ENCODE data around the gene XYLT1.
A peak's percentile ranks its signal among the peaks of the same experiment; 100 is the strongest.

Gene XYLT1, protein sequence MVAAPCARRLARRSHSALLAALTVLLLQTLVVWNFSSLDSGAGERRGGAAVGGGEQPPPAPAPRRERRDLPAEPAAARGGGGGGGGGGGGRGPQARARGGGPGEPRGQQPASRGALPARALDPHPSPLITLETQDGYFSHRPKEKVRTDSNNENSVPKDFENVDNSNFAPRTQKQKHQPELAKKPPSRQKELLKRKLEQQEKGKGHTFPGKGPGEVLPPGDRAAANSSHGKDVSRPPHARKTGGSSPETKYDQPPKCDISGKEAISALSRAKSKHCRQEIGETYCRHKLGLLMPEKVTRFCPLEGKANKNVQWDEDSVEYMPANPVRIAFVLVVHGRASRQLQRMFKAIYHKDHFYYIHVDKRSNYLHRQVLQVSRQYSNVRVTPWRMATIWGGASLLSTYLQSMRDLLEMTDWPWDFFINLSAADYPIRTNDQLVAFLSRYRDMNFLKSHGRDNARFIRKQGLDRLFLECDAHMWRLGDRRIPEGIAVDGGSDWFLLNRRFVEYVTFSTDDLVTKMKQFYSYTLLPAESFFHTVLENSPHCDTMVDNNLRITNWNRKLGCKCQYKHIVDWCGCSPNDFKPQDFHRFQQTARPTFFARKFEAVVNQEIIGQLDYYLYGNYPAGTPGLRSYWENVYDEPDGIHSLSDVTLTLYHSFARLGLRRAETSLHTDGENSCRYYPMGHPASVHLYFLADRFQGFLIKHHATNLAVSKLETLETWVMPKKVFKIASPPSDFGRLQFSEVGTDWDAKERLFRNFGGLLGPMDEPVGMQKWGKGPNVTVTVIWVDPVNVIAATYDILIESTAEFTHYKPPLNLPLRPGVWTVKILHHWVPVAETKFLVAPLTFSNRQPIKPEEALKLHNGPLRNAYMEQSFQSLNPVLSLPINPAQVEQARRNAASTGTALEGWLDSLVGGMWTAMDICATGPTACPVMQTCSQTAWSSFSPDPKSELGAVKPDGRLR

DNA sequence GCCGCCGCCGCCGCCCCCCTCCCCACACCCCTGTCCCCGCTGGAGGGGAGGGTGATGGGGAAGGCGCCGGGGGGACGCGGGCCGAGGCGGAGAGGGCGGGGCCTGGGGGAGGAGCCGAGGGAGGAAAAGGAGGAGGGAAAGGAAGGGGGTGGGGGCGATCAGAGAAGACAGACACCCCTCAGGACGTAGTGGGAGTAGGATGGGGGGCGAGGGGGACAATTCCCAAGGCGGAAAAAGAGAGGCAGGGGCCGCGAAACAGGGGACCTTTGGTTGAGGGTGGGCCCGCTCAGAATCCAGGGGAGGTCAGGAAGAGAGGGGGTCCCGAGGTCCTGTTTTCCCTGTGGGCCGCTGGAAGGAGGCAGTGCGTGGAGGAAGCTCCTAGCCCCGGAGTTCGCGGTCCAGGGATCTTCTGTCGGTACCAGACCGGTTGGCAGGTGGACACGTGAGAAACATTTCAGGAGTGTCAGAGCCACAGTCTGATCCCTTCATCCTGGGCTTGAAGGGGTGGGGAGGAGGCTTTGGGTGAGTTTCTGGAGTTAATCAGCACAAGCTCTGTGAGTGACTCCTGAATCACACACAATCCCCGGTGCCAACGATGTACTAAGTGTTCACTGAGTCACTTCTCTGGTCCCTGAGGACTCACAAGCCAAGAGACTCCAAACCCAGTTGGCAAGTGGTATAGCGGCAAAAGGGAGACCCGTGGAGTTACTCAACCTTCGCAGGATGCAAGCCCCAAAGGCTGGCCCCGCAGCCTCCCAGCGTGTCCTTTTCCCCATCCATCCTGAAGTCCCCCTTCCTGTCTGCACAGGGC is at the start of gene XYLT1:
XYLT1 (minus strand) TSS at position 53 of the 811 bp plus-strand sequence. CDS start 164 bp downstream, outside the sequence.
- no peak for TF ChIP-seq OSR1 (CRISPR knock-in tag; IDR thresholded peaks at IDR 0.05)
- TF ChIP-seq SNAI2 (CRISPR knock-in tag; IDR thresholded peaks at IDR 0.05) = no peak
- no peak for TF ChIP-seq CSDC2 (CRISPR knock-in tag; IDR thresholded peaks at IDR 0.05)
- no peak for TF ChIP-seq ESRRG (CRISPR knock-in tag; IDR thresholded peaks at IDR 0.05)
- peak; percentile 49 for ATAC-seq

DNA sequence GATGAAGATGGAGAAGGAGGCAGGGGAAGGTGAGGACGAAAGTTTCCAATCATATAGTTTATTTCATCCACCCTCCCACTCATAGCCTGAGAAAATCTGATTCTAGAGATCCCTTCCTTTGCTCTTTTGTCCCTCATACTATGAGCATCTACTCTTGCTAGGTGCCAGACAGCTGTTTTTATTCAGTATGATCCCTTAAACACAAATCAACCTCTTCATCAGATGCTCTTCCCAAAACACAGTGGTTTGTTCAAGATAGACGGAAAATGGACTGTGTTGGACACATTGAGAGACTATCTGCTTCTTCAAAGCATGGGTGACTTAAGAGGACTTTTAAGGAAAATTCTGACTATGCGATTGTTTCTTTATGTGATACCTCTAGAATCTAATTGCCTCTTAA is 49.4 kb upstream of the XYLT1 start:
- ATAC-seq = no peak
- TF ChIP-seq ZNF8 (CRISPR knock-in tag; IDR thresholded peaks at IDR 0.05) (no peak), ESRRG (CRISPR knock-in tag; IDR thresholded peaks at IDR 0.05) (no peak), ARNTL (CRISPR knock-in tag; IDR thresholded peaks at IDR 0.05; ENCODE audit: borderline replicate concordance, low read depth) (no peak), CSDC2 (CRISPR knock-in tag; IDR thresholded peaks at IDR 0.05) (no peak), SNAI2 (CRISPR knock-in tag; IDR thresholded peaks at IDR 0.05) (no peak)
- TF ChIP-seq, protein P1, sequence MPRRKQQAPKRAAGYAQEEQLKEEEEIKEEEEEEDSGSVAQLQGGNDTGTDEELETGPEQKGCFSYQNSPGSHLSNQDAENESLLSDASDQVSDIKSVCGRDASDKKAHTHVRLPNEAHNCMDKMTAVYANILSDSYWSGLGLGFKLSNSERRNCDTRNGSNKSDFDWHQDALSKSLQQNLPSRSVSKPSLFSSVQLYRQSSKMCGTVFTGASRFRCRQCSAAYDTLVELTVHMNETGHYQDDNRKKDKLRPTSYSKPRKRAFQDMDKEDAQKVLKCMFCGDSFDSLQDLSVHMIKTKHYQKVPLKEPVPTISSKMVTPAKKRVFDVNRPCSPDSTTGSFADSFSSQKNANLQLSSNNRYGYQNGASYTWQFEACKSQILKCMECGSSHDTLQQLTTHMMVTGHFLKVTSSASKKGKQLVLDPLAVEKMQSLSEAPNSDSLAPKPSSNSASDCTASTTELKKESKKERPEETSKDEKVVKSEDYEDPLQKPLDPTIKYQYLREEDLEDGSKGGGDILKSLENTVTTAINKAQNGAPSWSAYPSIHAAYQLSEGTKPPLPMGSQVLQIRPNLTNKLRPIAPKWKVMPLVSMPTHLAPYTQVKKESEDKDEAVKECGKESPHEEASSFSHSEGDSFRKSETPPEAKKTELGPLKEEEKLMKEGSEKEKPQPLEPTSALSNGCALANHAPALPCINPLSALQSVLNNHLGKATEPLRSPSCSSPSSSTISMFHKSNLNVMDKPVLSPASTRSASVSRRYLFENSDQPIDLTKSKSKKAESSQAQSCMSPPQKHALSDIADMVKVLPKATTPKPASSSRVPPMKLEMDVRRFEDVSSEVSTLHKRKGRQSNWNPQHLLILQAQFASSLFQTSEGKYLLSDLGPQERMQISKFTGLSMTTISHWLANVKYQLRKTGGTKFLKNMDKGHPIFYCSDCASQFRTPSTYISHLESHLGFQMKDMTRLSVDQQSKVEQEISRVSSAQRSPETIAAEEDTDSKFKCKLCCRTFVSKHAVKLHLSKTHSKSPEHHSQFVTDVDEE (CRISPR knock-in tag; IDR thresholded peaks at IDR 0.05) = no peak

DNA sequence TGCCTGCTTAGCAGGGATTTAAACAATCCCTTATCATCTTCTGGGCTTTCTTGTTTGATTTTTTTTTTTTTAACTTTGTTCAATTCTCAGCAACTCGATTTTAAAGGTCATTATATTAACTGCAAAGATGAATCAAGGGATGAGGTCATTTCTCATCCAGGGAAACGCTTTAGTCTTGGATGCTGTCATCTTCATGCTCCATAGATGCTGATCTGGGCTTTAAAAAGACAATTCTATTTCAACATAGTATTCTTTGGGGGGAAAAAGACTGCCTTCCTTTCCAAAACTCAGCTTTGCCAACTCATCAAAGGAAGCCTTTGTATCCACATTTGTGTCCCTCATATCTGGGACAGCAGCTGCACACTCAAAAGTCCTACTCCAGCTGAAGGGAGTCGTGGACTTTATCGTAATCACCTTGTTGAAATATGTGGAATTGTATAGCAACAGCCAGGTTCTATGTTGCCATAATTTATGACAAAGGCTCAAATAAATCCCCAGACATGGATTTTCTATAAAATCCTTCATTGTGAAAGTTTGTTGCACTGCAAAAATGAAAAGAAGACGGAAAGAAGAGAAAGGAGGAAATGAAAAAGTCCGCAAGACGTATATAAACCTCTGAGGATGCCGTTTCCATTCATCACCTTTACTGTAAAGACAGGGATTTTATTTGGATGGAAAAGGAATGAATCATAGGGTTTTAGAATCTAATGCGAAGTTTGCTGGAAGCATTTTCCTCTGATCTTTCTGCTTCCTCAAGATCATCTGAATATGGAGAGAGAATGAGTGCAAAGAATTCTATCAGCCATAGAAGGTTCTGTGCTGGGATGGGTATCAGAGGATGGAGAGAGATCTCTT is 48.6 kb upstream of the XYLT1 start:
- peak; percentile 42 for ATAC-seq
- no peak for TF ChIP-seq ARNTL (CRISPR knock-in tag; IDR thresholded peaks at IDR 0.05; ENCODE audit: borderline replicate concordance, low read depth)
- TF ChIP-seq, protein P1 (CRISPR knock-in tag; IDR thresholded peaks at IDR 0.05) = no peak
- TF ChIP-seq ZFP3 (CRISPR knock-in tag; IDR thresholded peaks at IDR 0.05) = no peak
- no peak for TF ChIP-seq ZNF8 (CRISPR knock-in tag; IDR thresholded peaks at IDR 0.05)
- no peak for TF ChIP-seq OSR1 (CRISPR knock-in tag; IDR thresholded peaks at IDR 0.05)
- TF ChIP-seq GLIS3 (CRISPR knock-in tag; IDR thresholded peaks at IDR 0.05) = no peak
- TF ChIP-seq ZC3H10 (CRISPR knock-in tag; IDR thresholded peaks at IDR 0.05) = no peak
- no peak for TF ChIP-seq ZNF565 (CRISPR knock-in tag; conservative IDR thresholded peaks at IDR 0.05; ENCODE audit: low read depth)
- TF ChIP-seq, protein P2, sequence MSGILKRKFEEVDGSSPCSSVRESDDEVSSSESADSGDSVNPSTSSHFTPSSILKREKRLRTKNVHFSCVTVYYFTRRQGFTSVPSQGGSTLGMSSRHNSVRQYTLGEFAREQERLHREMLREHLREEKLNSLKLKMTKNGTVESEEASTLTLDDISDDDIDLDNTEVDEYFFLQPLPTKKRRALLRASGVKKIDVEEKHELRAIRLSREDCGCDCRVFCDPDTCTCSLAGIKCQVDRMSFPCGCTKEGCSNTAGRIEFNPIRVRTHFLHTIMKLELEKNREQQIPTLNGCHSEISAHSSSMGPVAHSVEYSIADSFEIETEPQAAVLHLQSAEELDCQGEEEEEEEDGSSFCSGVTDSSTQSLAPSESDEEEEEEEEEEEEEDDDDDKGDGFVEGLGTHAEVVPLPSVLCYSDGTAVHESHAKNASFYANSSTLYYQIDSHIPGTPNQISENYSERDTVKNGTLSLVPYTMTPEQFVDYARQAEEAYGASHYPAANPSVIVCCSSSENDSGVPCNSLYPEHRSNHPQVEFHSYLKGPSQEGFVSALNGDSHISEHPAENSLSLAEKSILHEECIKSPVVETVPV (CRISPR knock-in tag; IDR thresholded peaks at IDR 0.05) = no peak
- TF ChIP-seq CSDC2 (CRISPR knock-in tag; IDR thresholded peaks at IDR 0.05) = no peak
- no peak for TF ChIP-seq BACH2 (CRISPR knock-in tag; IDR thresholded peaks at IDR 0.05; ENCODE audit: borderline replicate concordance)
- no peak for TF ChIP-seq ISL1 (CRISPR knock-in tag; IDR thresholded peaks at IDR 0.05)
- TF ChIP-seq TCF4 (CRISPR knock-in tag; IDR thresholded peaks at IDR 0.05; ENCODE audit: borderline replicate concordance) = no peak
